Activated CD4-positive, alpha-beta T cell treated with anti-CD3 and anti-CD28 coated beads, Interleukin-2, amount 50 U/mL, for 48 hours (primary cell): ENCODE results near the gene EFCAB6.

Source experiments
- DNase-seq, 2 experiments: peaks; one replicate each; pipeline ENCODE4 v3.0.0-alpha.2; 2020

EFCAB6 gene

DNA sequence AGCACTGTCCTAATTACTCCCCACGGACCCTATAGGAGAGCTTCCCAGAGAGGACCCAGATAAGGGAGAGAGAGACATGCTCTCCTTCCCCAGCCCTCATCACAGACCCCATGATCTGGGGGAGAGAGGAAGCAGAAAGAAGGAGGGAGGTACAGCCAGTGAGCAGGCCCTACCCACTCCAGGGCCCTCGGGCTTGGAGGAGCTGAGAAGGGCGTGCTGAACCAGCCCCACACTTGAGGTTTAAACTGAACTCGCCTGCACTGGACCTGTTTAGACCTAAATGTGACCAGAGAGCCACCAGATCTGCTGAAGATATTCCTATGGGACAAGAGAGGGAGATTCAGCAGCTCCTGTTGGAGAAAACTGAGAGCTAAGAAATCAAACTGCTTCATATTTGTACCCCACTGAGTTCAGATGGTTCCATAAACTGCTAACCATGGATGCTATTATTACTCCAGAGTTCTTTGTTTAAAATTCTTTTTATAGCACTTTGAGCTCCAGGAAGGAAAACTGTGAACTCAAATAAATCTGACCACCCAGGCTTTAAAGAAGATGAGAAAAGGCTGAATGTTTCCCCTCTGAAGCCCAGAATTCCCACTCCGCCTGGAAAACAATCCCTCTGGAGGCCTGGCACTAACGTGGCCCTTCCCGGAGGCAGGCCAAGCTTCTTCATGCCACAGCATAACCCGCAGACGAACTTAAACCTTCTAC, 67.2 kb downstream of the EFCAB6 start:
- no peak for DNase-seq

DNA sequence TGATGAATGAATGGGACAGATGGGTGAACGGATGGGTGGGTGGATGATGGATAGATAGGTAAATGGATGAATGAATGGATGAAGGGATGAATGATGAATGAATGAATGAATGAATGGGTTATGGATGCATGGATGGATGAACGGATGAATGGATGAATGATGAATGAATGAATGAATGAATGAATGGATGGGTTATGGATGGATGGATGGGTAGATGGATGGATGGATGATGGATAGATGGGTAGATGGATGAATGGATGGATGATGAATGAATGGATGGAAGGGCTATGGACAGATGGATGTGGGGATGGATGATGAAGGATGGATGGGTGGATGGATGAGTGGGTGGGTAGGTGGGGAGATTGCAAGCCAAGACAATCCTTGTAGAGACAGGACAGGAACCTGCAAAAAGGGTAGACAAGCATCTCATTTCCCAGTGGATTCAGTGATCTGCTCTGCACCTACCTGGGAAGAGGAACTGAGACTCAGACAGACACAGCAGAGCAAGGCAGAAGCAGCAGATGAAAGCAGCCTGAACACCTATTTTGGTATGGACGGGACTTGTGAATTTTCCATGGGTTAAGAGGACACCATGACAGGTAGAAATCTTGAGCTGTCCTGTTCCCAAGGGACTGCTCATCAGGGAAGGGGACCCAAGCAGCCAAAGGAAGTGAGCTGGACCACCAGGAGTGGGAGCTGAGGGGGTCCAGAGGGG, 68.0 kb downstream of the EFCAB6 start:
- DNase-seq: no peak

DNA sequence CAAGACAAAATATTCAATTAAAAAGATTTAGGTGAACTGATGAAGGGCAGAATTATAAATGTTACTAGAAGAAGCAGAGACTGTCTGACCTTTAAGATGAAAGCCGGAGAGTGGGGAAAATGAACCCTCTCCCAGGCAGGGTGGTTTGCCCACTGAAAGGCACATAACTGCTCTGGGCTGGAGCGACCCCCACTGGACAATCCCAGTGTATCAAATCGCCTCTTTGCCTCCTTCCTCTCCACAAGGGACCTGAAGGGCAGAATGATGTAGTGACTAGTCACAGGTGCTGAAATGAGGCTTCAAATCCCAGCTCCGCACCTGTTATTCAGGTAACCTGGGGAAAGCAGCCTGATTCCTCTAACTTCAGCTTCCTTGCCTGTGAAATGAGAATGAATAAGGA, 69.0 kb downstream of the EFCAB6 start:
- DNase-seq: no peak

DNA sequence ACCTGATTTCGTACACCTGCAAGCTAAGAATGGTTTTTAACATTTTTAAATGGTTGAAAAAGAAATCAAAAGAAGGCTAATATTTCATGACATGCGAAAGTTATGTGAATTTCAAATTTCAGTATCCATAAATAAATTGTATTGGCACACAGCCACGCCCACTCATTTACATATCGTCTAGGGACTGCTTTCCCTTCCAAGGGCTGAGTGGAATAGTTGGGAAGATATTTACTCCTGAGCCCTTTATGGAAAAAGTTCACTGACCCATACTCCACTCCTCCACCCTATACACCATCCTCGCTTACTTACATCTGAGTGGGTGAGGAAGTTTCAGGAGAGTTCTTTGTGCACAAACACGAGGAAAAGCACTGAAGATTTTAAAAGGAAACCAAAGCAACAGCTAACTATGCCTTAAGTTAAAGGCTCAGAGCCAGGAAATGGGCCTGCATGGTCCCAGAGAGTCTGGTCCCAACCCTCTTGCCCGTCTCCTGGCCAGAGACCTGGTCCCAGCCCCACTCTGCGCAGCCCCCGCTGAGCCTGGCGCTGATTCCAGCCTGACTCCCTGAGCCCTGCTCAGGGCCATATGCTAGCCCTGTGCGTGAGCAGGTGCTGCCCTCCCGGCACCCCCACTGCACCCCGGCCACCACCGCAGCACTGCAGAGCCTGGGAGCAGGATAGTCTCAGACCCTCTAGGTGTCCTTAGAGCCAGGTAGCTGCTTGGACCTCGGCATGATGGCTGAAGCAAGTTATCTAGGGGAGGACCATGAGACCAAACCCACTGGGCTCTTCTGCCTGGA, 69.8 kb downstream of the EFCAB6 start:
- DNase-seq: no peak

DNA sequence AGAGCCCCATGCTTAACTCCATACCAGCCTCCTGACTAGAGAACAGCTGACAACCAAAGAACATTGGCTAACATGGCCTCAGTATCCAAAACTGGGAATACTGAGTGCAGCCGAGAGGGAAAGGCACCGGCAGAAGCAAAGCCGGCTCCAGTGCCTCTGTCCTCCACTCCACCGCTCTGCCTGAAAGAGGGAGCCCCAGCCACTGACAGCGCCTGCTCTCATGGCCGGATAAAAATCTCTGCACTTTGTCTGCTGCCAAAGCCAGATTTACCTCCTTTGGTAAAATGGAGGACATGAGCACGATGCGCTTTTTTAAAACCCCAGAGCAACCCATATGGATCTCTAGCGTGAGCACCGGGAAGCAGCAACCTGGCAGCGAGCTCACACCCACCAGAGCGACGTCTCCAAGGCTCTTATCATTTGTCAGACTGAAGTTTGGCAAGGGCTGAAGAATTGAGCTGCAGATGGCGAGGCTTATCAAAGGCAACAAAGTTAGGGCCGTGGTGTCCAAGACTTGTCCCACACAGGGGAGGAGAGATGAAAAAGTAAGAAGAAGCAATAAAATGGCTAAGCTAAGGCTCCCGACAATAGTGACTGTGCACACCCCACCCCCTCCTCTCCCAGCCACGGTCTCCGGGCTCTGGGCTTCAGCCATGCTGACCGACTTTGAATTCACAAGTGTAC, 71.4 kb downstream of the EFCAB6 start:
- DNase-seq: no peak

DNA sequence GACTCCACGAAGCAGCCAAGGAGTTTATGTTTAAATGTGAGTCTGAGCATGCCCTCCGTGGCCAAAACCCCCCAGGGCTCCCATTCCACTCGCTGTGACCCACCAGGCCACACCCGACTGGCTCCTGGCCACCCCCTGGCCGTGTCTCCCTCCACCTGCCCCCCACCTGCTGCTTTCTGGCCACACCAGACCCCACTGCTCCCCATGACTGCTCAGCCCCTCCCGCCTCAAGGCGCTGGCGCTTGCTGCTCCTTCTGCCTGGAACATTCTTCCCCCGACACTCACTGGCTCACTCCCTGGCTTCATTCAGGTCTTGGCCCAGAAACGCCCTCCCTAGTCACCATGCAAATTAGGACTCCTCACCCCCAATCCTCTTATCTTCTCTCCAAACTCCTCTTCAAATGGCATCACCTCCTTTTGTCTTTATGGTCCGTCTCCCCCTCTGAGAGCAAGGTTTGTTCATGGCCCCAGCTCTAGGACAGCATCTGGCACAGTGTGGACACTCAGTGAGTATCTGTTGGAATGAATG, 72.2 kb downstream of the EFCAB6 start:
- no peak for DNase-seq

DNA sequence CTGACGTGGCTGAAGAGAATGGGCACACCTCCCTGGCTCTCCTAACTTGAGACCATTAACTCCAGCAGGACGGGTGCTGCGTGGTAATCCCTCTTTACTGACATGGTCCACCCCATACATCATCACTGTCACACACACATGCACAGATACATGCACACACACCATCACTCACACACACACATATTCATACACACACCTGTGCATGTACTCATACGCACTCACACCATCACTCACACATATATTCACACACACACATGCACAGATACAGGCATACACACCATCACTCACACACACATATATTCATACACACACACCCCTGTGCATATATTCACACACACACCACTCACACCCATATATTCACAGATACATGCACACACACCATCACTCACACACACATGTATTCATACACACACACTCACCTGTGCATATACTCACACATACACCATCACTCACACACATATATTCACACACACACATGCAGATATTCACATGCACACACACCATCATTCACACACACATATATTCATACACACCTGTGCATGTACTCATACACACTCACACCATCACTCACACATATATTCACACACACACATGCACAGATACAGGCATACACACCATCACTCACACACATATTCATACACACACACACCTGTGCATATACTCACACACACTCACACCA, 74.8 kb downstream of the EFCAB6 start:
- DNase-seq: no peak

DNA sequence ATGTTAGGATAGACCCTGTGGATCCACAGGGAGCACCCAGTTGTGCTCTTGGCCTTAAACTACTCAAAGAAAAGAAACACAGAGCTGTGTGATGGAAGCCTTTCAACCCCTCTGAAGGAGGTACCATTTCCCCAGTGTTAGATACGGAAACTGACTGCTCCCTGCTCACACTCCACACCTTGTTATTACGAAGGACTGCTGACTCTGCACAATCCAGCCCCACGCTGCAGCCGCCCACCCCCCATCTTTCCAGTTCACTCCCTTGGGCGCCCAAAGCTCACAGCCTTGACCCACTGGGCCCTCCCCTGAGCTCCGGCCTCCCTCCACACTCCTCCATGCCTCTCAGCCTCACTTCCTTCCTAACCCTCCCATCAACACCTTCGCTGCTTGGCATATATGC, 75.5 kb downstream of the EFCAB6 start:
- no peak for DNase-seq

DNA sequence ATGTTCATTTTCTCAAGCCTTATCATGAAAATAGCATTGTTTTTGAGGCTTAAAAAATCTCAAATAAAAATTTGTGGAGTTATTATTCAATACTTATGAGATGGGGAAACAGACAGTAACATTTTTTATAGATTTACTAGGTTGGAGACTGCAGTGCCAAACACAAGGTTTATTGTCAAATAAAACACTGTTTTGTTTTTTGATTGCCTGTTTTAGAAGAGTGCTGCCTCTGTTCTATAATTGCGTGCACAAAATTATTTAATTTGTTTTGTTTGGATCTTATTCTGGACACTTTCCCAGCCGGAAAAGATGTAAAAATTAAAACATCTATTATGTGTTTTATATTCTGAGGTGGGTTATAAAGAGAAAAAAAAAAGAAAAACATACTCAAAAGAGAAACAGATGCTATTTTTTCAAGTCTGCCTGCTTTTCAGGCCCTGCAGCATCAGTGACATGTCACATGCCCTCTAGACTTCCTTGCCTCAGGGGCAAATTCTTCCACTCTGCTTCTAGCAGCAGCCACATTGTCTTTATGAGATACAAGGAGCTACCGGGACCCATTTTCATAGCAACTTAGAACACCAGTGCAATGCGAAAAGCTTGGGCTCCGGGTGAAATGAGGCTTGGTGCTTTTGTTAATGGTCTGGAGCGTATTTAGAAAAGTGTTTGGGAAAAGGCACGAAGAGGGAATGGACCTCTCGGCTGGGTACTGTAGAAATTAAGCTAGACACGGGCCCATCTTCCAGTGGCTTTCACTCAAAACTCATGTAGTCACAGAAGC, 77.5 kb downstream of the EFCAB6 start:
- no peak for DNase-seq

DNA sequence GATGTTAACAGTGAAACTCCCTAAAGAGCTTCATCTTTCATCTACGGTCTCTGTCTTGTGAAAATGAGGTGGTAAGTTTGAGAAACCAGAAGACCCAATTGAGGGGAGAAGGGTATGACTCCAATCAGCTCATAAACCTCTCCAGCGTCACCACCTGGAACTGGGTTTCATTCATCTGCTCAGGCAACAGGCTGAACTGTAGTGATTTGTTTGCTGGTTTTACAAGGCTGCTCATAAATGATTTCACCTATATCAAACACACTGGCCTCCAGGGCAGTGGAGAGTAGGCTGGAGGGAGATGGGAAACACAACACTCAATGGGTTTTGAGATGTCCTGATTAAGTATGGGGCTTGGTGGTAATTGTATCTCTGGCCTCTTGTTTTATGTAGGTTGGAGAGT, 79.0 kb downstream of the EFCAB6 start:
- no peak for DNase-seq

DNA sequence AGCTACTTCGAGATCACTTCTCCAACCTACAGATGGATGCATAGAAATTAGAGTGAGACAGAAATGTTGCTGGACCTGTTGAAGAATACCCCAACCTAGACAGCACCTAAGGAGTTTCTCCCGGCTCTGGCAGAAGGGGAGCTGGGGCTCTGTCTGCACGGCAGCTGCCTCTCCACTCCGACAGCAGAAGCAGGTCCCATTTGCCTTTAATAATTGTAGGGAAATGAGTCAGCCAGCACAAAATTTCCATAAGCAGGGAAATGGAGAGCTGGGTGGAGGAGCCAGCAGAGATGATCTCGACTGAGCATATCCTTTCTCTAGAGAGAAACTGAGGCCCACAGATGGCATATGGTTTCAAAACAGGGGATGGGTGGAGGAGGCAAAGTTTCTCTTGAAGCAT, 80.1 kb downstream of the EFCAB6 start:
- DNase-seq: no peak

DNA sequence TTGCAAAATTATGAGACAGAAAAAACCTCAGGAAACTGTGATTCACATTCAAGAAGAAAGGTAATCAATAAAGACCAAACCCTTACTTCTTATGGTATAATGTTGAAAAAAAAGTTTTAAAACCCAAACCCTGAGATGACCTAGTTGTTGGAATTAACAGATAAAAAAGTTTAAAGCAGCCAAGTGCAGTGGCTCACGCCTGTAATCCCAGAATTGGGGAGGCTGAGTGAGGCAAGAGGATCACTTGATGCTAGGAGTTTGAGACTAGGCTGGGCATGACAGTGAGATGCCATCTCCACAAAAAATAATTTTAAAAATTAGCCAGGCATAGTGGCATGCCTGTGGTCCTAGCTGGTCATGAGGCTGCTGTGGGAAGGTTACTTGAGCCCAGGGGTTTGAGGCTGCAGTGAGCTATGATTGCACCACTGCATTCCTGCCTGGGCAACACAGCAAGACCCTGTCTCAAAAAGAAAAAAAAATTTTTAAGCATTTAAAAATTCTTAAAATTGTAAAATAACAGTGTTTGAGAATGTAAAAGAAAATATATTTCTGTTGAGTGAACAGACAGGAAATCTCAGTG, 85.1 kb downstream of the EFCAB6 start:
- DNase-seq: no peak

DNA sequence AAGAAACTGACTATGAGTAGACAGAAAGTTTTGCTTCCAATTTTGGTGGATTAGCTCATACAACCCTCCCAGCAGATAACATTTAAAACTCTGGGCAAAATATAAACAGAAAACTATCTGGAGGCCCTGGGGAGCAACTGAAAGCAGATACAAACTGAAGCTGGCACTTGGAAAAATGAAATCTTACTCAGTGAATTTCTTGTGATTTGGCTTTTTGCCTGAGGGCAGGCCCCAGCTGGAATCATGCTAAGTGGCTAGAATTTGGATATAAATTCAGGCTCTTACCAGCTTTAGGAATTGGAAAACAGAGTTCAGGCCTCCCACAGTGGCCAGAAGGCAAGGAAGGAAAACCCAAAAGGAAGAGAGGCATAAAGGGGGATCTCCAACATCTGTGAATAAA, 85.8 kb downstream of the EFCAB6 start:
- DNase-seq: no peak

DNA sequence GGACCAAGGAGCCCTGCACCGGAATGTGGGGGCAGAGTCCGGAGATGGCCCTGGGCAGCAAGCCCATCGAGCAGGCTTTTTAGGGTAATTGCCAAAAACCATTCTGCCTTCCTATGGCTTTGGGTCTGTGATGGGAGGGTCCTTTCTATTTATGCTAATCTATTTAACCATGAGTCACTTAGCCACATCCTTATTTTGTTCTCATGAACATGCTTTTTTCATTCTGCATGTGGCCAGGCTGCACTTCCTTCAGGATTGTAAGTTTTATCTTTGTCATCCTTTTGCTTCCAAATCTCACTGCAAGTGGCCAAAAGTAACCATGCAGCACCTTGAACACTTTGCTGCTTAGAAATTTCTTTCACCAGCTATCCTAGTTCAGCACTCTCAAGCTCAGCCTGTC, 88.3 kb downstream of the EFCAB6 start:
- DNase-seq: no peak

DNA sequence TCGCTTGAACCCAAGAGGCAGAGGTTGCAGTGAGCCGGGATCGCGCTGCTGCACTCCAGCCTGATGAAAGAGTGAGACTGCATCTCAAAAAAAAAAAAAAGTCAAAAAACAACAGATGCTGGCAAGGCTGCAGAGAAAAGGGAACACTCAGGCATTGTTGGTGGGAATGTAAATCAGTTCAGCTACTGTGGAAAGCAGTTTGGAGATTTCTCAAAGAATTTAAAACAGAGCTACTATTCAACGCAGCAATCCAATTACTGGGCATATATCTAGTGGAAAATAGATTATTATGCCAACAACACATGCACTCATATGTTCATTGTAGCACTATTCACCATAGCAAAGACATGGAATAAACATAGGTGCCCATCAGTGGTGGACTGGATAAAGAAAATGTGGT, 89.7 kb downstream of the EFCAB6 start:
- DNase-seq: no peak

DNA sequence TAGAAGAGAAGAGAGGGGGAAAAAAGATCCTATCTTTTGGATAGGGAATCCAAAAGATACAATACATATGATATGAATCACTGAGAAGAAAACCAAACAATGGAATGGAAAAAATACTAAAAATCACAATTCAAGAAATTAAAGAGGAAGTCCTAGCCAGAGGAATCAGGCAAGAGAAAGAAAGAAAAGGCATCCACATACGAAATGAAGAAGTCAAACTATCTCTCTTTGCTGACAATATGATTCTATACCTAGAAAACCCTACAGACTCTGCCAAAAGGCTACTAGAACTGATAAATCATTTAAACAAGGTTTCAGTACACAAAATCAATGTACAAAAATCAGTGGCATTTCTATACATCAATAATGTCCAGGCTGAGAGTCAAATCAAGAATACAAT, 91.4 kb downstream of the EFCAB6 start:
- DNase-seq: no peak

DNA sequence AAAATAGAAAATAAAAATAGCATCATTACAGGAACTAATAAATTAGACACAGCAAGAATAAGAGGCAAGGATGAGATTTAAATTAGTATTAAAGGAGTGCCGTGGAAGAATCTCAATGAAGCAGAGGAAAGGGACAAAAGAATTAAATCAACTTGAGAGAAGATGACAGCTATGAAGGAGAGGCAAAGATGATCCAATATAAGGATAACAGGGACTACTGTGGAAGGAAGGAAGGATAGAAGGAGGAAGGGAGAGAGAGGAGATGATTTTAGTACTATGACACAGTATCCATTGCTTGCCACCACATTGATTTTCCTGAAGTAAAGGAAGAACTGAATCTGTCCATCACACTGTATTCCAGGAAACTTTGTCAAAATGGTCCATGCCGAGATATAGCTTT, 98.0 kb downstream of the EFCAB6 start:
- no peak for DNase-seq

DNA sequence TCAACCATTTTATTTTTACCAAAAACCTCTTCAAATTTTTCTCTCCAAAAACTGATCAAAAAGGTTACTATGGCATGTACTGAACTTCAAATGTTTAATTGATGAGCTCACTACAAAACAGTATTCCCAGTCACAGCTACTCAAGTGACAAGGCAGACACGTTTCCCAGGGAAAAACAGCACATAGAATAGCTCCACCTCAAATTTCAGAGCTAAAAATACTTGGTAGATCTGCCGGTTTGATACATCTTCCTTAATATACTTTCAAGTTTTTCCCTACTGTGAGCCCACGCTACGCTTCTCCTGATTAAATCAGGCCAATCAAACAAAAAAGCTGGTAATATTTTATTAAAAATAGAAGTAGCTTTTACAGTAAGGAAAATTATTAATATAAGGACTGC, 100.4 kb downstream of the EFCAB6 start:
- DNase-seq: no peak

DNA sequence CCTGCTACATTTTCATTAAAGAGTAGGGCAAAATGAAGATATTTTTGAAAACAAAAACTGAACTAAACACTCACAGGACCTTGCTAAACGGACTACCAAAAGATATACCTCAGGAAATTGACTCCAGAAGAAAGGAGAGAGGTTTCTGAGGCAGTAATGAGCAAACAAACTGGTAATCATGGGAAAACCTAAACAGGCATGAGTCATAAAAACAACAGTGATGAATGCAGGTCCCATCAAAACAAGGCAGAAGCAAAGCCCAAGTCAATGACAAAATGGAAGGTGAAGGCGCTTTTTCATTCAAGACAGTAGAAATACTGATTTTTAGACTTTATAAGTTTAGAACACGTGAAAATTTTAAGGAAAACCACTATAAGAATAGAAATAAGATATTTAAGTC, 104.5 kb downstream of the EFCAB6 start:
- no peak for DNase-seq

DNA sequence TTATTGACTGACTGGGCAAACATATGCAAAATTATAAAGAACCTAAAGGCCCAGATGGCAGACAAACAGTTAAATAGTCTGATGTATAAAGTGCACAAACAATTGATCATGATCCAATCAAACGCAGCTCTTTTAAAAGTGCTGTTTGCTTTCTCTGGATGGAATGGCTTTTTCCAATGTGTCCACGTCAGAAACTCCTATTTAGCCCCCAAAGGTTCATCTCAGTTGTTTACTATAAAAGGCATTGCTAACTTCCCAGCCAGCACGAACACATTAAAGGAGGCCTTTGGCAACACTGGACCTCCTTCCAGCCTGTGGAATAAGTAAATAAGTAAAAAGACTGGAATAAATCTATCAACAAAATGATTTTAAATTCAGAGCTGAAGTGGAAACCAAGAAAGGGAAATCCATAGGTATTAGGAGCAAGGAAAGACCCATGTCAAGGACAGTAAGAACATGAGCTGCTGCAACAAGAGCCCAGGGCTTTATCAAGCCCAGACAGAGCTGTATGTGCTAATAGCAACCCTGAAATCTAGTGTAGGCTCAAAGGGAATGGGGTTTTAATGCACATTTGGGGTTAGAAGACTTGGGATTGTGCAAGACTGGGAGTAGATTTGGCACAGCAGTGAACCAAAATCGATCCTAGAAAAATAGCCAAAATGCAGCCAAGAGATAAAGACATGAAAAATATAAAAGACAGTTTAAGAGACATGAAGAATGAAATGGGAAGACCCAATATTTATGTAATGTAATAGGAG, 105.4 kb downstream of the EFCAB6 start:
- DNase-seq: no peak

DNA sequence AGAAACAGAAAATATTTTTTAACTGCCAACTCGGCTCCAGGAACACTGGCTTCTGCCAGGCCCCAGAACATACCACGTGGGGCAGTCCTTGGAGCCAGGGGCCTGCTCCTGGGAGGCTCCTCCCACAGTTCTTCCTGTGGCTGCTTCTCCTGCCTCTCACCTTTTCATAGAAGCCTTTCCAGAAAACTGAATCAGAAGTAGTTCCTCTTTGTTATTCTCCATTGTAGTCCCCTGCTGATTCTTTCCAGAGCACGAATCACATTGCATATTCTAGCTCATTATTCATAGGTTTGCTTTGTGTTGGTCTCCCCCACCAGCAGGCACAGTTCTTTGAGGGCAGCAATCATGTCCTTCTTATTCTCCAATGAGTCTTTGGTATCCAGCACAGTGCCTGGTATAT, 106.0 kb downstream of the EFCAB6 start:
- no peak for DNase-seq
